Astrocyte (in vitro differentiated cells and primary cell): ENCODE measurements around the gene CFDP1. TPM values are rescaled to one million over a fixed set of nuclear protein-coding genes. Genes with fewer than 3 reads are reported as not detected.

Experiments used
- DNase-seq: peaks from one replicate; pipeline ENCODE4 v3.0.0-alpha.2; 2010; ENCODE audit warnings: low read depth
- FAIRE-seq: peaks from 2 replicates; lab custom pipeline; 2011; peaks lifted over from hg19 to GRCh38; lab: Jason Lieb, UNC
- H2AFZ ChIP-seq: 2 replicates; pipeline ENCODE4 v1.6.0; 2012; ENCODE audit warnings: low read depth, low read length, inconsistent platforms
- H3K27ac ChIP-seq: 2 replicates; pipeline ENCODE4 v1.5.1; 2011; ENCODE audit warnings: low read depth, low read length, inconsistent platforms
- H3K27me3 ChIP-seq: 2 replicates; pipeline ENCODE4 v1.6.0; 2011; ENCODE audit warnings: low read length, inconsistent platforms; ENCODE audit not compliant: insufficient read depth
- H3K36me3 ChIP-seq: 2 replicates; pipeline ENCODE4 v1.5.1; 2011; ENCODE audit warnings: low read length, inconsistent platforms; ENCODE audit not compliant: insufficient read depth
- H3K4me1 ChIP-seq: 2 replicates; pipeline ENCODE4 v1.5.1; 2011; ENCODE audit warnings: low read length, inconsistent platforms; ENCODE audit not compliant: insufficient read depth
- H3K4me2 ChIP-seq: 2 replicates; pipeline ENCODE4 v1.6.0; 2012; ENCODE audit warnings: low read length, inconsistent platforms
- H3K4me3 ChIP-seq: 2 replicates; pipeline ENCODE4 v1.5.1; 2011; ENCODE audit warnings: low read depth, mild to moderate bottlenecking, low read length, inconsistent platforms; ENCODE audit not compliant: insufficient read depth
- H3K79me2 ChIP-seq: 2 replicates; pipeline ENCODE4 v1.6.0; 2012; ENCODE audit warnings: mild to moderate bottlenecking, low read length, inconsistent platforms; ENCODE audit not compliant: insufficient read depth
- H3K9ac ChIP-seq: 2 replicates; pipeline ENCODE4 v1.6.0; 2012; ENCODE audit warnings: mild to moderate bottlenecking, low read length, inconsistent platforms
- H3K9me3 ChIP-seq: 2 replicates; pipeline ENCODE4 v1.5.1; 2012; ENCODE audit warnings: low read depth, mild to moderate bottlenecking, low read length, inconsistent platforms; ENCODE audit not compliant: insufficient read depth
- H4K20me1 ChIP-seq: 2 replicates; pipeline ENCODE4 v1.6.0; 2012; ENCODE audit warnings: low read length, inconsistent platforms; ENCODE audit not compliant: insufficient read depth
- H3K27ac Mint-ChIP-seq: one replicate; pipeline ENCODE4 v1.8.0; 2021; ENCODE audit warnings: mild to moderate bottlenecking, mixed read lengths; ENCODE audit not compliant: unreplicated experiment
- H3K27me3 Mint-ChIP-seq: one replicate; pipeline ENCODE4 v1.8.0; 2021; ENCODE audit warnings: low read depth, mixed read lengths; ENCODE audit not compliant: unreplicated experiment
- H3K36me3 Mint-ChIP-seq: one replicate; pipeline ENCODE4 v1.8.0; 2021; ENCODE audit warnings: low read depth, mixed read lengths; ENCODE audit not compliant: unreplicated experiment
- H3K4me1 Mint-ChIP-seq: one replicate; pipeline ENCODE4 v1.8.0; 2021; ENCODE audit warnings: low read depth, mixed read lengths; ENCODE audit not compliant: unreplicated experiment
- H3K4me3 Mint-ChIP-seq: one replicate; pipeline ENCODE4 v1.8.0; 2021; ENCODE audit warnings: mild to moderate bottlenecking, moderate library complexity, mixed read lengths; ENCODE audit not compliant: unreplicated experiment
- H3K9me3 Mint-ChIP-seq: one replicate; pipeline ENCODE4 v1.8.0; 2021; ENCODE audit warnings: mild to moderate bottlenecking, mixed read lengths; ENCODE audit not compliant: unreplicated experiment
- EZH2 ChIP-seq: IDR thresholded peaks from 2 replicates; pipeline ENCODE4 v1.6.1; 2012; ENCODE audit warnings: mild to moderate bottlenecking, low read length, inconsistent platforms; ENCODE audit not compliant: insufficient read depth
- total RNA-seq: library from RNA; stranded (reverse); gene quantifications from 2 replicates; pipeline ENCODE4 v1.2.1, GENCODE V29; 2021
- TF ChIP-seq, protein P1 (sequence below): IDR thresholded peaks from 2 replicates; pipeline ENCODE4 v1.5.1; 2011; ENCODE audit warnings: low read depth, mild to moderate bottlenecking, inconsistent platforms, low read length, moderate library complexity; ENCODE audit not compliant: insufficient read depth

CFDP1 gene
- total RNA-seq, 1 donor from 2014 or later, result 36.9 TPM

GRCh38 chr16:75372236-75372856 lies 61.0 kb downstream of the CFDP1 start:
- H3K27ac Mint-ChIP-seq, result no peak overlapping the region
- TF ChIP-seq, protein P1, sequence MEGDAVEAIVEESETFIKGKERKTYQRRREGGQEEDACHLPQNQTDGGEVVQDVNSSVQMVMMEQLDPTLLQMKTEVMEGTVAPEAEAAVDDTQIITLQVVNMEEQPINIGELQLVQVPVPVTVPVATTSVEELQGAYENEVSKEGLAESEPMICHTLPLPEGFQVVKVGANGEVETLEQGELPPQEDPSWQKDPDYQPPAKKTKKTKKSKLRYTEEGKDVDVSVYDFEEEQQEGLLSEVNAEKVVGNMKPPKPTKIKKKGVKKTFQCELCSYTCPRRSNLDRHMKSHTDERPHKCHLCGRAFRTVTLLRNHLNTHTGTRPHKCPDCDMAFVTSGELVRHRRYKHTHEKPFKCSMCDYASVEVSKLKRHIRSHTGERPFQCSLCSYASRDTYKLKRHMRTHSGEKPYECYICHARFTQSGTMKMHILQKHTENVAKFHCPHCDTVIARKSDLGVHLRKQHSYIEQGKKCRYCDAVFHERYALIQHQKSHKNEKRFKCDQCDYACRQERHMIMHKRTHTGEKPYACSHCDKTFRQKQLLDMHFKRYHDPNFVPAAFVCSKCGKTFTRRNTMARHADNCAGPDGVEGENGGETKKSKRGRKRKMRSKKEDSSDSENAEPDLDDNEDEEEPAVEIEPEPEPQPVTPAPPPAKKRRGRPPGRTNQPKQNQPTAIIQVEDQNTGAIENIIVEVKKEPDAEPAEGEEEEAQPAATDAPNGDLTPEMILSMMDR, result no peak
- TF ChIP-seq EZH2, result no peak
- Histone ChIP-seq H3K79me2 (peaks cover 3% of the 10 kb centered on the region), H3K9me3 (no peaks in the 10 kb centered on the region), H3K27ac (no peak overlapping the region), H3K4me3 (no peak overlapping the region), H2AFZ (no peak overlapping the region), H3K4me2 (no peak overlapping the region), H3K27me3 (no peaks in the 10 kb centered on the region), H3K36me3 (no peaks in the 10 kb centered on the region), H3K4me1 (no peaks in the 10 kb centered on the region), H3K9ac (no peak overlapping the region), H4K20me1 (no peaks in the 10 kb centered on the region)
- no peaks in the 10 kb centered on the region for H3K9me3 Mint-ChIP-seq
- H3K4me1 Mint-ChIP-seq, result peaks cover 14% of the 10 kb centered on the region
- H3K36me3 Mint-ChIP-seq, result peaks cover 2% of the 10 kb centered on the region
- DNase-seq, result peak; percentile 67
- no peak overlapping the region for H3K4me3 Mint-ChIP-seq
- H3K27me3 Mint-ChIP-seq, result no peaks in the 10 kb centered on the region
- FAIRE-seq, result no peak

GRCh38 chr16:75371171-75371570 lies 62.1 kb downstream of the CFDP1 start:
- Mint-ChIP-seq H3K9me3 (no peaks in the 10 kb centered on the region), H3K4me3 (no peak overlapping the region), H3K36me3 (peaks cover 2% of the 10 kb centered on the region), H3K27me3 (no peaks in the 10 kb centered on the region), H3K4me1 (peaks cover 4% of the 10 kb centered on the region), H3K27ac (no peak overlapping the region)
- DNase-seq (no peak), FAIRE-seq (no peak)
- Histone ChIP-seq H4K20me1 (no peaks in the 10 kb centered on the region), H3K4me1 (no peaks in the 10 kb centered on the region), H3K4me2 (no peak overlapping the region), H3K36me3 (no peaks in the 10 kb centered on the region), H3K9me3 (no peaks in the 10 kb centered on the region), H2AFZ (no peak overlapping the region), H3K27me3 (no peaks in the 10 kb centered on the region), H3K9ac (no peak overlapping the region), H3K4me3 (no peak overlapping the region), H3K79me2 (peaks cover 3% of the 10 kb centered on the region), H3K27ac (no peak overlapping the region)
- TF ChIP-seq EZH2, result no peak
- TF ChIP-seq, protein P1, result no peak

- Histone ChIP-seq H3K4me1 (no peaks in the 10 kb centered on the region), H2AFZ (no peak overlapping the region), H3K9me3 (no peaks in the 10 kb centered on the region), H3K36me3 (peaks cover 5% of the 10 kb centered on the region), H3K79me2 (no peaks in the 10 kb centered on the region), H3K27me3 (no peaks in the 10 kb centered on the region), H3K4me3 (no peak overlapping the region), H3K4me2 (no peak overlapping the region), H3K27ac (no peak overlapping the region), H3K9ac (no peak overlapping the region), H4K20me1 (no peaks in the 10 kb centered on the region)
- TF ChIP-seq, protein P1, result no peak
- no peak for TF ChIP-seq EZH2
- H3K27ac Mint-ChIP-seq, result no peak overlapping the region
- no peaks in the 10 kb centered on the region for H3K27me3 Mint-ChIP-seq
- no peak overlapping the region for H3K4me3 Mint-ChIP-seq
- H3K36me3 Mint-ChIP-seq, result no peaks in the 10 kb centered on the region
- H3K9me3 Mint-ChIP-seq, result no peaks in the 10 kb centered on the region
- DNase-seq (no peak), FAIRE-seq (no peak)
- no peaks in the 10 kb centered on the region for H3K4me1 Mint-ChIP-seq
Measured at GRCh38 chr16:75364286-75364791, 69.0 kb downstream of the CFDP1 start.
